ENCODE data around the gene TATDN2. TPM values are rescaled to one million over a fixed set of nuclear protein-coding genes. Genes with fewer than 3 reads are reported as not detected.
A peak's percentile ranks its signal among the peaks of the same experiment; 100 is the strongest.

TATDN2 gene
- total and polyA plus RNA-seq, 4 donors: 12.0 to 32.9 (median 23.8) TPM

- H3K9me3 ChIP-seq (ENCODE audit: control insufficient read depth in 4 of 4, insufficient read depth in 3 of 4, low read length in 3 of 4): peaks cover 0 to 4% (median 0%) of the 10 kb centered on the region in 4 donors
- peaks cover 0 to 20% (median under 1%) of the 10 kb centered on the region in 4 donors for H3K36me3 ChIP-seq (ENCODE audit: control insufficient read depth in 4 of 4, insufficient read depth in 4 of 4, low read length in 4 of 4)
- H3K4me1 ChIP-seq (ENCODE audit: control insufficient read depth in 5 of 5, insufficient read depth in 5 of 5, low read length in 5 of 5): peaks cover 0 to 5% (median 0%) of the 10 kb centered on the region in 5 donors
- WGBS, 2 donors: 83 to 84% methylated on average over 9 of the region's 9 CpGs
- no peak overlapping the region for H3K27ac ChIP-seq (ENCODE audit: low read depth in 1 of 2, low read length in 1 of 2)
- no peak overlapping the region for H3K9ac ChIP-seq (ENCODE audit: insufficient read depth in 1 of 2, low read length in 2 of 2)
- TF ChIP-seq, protein P1, sequence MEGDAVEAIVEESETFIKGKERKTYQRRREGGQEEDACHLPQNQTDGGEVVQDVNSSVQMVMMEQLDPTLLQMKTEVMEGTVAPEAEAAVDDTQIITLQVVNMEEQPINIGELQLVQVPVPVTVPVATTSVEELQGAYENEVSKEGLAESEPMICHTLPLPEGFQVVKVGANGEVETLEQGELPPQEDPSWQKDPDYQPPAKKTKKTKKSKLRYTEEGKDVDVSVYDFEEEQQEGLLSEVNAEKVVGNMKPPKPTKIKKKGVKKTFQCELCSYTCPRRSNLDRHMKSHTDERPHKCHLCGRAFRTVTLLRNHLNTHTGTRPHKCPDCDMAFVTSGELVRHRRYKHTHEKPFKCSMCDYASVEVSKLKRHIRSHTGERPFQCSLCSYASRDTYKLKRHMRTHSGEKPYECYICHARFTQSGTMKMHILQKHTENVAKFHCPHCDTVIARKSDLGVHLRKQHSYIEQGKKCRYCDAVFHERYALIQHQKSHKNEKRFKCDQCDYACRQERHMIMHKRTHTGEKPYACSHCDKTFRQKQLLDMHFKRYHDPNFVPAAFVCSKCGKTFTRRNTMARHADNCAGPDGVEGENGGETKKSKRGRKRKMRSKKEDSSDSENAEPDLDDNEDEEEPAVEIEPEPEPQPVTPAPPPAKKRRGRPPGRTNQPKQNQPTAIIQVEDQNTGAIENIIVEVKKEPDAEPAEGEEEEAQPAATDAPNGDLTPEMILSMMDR (IDR thresholded peaks at IDR 0.05; ENCODE audit: control extremely low read depth, extremely low read depth): no peak
- DNase-seq (no peak), ATAC-seq (ENCODE audit: insufficient read depth, low FRiP score) (no peak)
- H3K4me3 ChIP-seq: no peak overlapping the region
- H3K27me3 ChIP-seq (ENCODE audit: control insufficient read depth in 3 of 3, insufficient read depth in 3 of 3, low read length in 2 of 3): no peaks in the 10 kb centered on the region
Observed at GRCh38 chr3:10219737-10220136, 28.5 kb upstream of the TATDN2 start.

- no peak overlapping the region for H3K9ac ChIP-seq (ENCODE audit: insufficient read depth in 1 of 2, low read length in 2 of 2)
- no peak overlapping the region for H3K4me3 ChIP-seq
- H3K27ac ChIP-seq (ENCODE audit: low read depth in 1 of 2, low read length in 1 of 2): peak overlapping the region in 1 of 2 donors; percentile 28
- DNase-seq: no peak
- H3K4me1 ChIP-seq (ENCODE audit: control insufficient read depth in 5 of 5, insufficient read depth in 5 of 5, low read length in 5 of 5): peaks cover 0 to 7% (median 0%) of the 10 kb centered on the region in 5 donors
- 76% methylated on average over 10 of the region's 10 CpGs for WGBS, 2 donors
- peaks cover 0 to 13% (median 0%) of the 10 kb centered on the region in 4 donors for H3K36me3 ChIP-seq (ENCODE audit: control insufficient read depth in 4 of 4, insufficient read depth in 4 of 4, low read length in 4 of 4)
- no peaks in the 10 kb centered on the region for H3K9me3 ChIP-seq (ENCODE audit: control insufficient read depth in 4 of 4, insufficient read depth in 3 of 4, low read length in 3 of 4)
- TF ChIP-seq, protein P1 (IDR thresholded peaks at IDR 0.05; ENCODE audit: control extremely low read depth, extremely low read depth): no peak
- ATAC-seq (ENCODE audit: insufficient read depth, low FRiP score): no peak
- no peaks in the 10 kb centered on the region for H3K27me3 ChIP-seq (ENCODE audit: control insufficient read depth in 3 of 3, insufficient read depth in 3 of 3, low read length in 2 of 3)
Observed at GRCh38 chr3:10223676-10224639, 24.3 kb upstream of the TATDN2 start.

DNA sequence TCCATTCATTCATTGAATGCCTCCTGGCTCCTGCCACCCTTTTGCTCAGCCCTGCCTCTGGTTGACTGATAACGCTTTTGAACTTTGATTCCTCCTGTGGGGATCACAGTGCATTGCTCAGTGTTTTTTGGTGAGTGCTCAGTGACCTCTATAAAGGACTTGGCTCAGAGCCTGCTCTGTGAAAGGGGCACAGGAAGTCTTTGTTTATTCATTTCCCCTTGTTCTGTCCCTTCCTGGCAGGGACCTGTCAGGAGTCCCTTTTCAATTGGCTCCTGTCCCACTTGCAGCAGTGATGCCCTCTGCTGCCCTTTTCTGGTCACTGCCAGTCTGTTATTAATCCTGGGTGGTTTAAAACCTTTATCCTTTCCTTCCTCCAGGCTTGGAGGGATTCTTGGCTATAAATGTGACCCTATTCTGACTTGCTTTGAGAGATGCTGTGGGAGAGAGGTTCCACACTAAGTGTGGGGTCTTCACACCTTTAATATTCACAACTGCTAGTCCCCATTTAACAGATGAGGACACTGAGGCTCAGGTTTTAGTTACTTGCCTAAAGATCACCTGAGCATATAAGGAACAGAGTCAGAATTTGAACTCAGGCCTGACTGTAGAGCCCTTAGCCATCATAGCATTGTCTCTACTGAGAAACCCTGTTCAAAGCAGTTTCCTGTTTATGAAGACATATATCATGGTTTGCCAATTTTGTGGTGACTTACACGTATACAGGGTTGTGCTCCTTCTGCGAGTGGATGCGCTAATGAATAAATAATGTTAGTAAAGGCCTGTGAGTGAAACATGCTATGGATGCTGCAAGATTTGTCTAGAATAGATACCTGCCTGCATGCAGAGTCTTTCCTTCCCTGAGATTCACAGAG lies 23.2 kb upstream of the TATDN2 start:
- DNase-seq (peak; percentile 65 to 79 (median 76)), ATAC-seq (ENCODE audit: insufficient read depth, low FRiP score) (peak; percentile 76)
- no peaks in the 10 kb centered on the region for H3K27me3 ChIP-seq (ENCODE audit: control insufficient read depth in 3 of 3, insufficient read depth in 3 of 3, low read length in 2 of 3)
- TF ChIP-seq, protein P1 (IDR thresholded peaks at IDR 0.05; ENCODE audit: control extremely low read depth, extremely low read depth): peak; percentile 80
- H3K4me3 ChIP-seq: no peak overlapping the region
- 34 to 47% methylated on average over 4 of the region's 4 CpGs for WGBS, 2 donors
- H3K4me1 ChIP-seq (ENCODE audit: control insufficient read depth in 5 of 5, insufficient read depth in 5 of 5, low read length in 5 of 5): peaks cover 0 to 7% (median 0%) of the 10 kb centered on the region in 5 donors
- no peak overlapping the region for H3K9ac ChIP-seq (ENCODE audit: insufficient read depth in 1 of 2, low read length in 2 of 2)
- H3K9me3 ChIP-seq (ENCODE audit: control insufficient read depth in 4 of 4, insufficient read depth in 3 of 4, low read length in 3 of 4): no peaks in the 10 kb centered on the region
- peaks cover 0 to 13% (median 0%) of the 10 kb centered on the region in 4 donors for H3K36me3 ChIP-seq (ENCODE audit: control insufficient read depth in 4 of 4, insufficient read depth in 4 of 4, low read length in 4 of 4)
- no peak overlapping the region for H3K27ac ChIP-seq (ENCODE audit: low read depth in 1 of 2, low read length in 1 of 2)
